Esophagus muscularis mucosa (tissue), 3 donors: Measurements from ENCODE around the gene GNAI1.

Experiments used
- POLR2A ChIP-seq: fragments of 450-650 bp; IDR thresholded peaks from one replicate; pipeline ENCODE4 v1.6.1; 2017; ENCODE audit warnings: antibody characterized with exemption, moderate library complexity, mild to moderate bottlenecking, low read depth
- POLR2AphosphoS5 ChIP-seq, 2 donors: sonication (generic); formaldehyde crosslinking; IDR thresholded peaks; one replicate each; pipeline ENCODE4 v1.6.1; 2017; ENCODE audit warnings: antibody characterized with exemption in 2 of 2
- TF ChIP-seq, protein P1 (sequence below), 3 experiments: fragments of 200-600 bp in 2 of 3; fragments of 450-650 bp in 1 of 3; sonication (generic) in 2 of 3; IDR thresholded peaks; one replicate each; pipeline ENCODE4 v1.5.1; 2017 to 2019; ENCODE audit warnings: antibody characterized with exemption in 3 of 3, mild to moderate bottlenecking in 2 of 3, moderate library complexity in 1 of 3

DNA sequence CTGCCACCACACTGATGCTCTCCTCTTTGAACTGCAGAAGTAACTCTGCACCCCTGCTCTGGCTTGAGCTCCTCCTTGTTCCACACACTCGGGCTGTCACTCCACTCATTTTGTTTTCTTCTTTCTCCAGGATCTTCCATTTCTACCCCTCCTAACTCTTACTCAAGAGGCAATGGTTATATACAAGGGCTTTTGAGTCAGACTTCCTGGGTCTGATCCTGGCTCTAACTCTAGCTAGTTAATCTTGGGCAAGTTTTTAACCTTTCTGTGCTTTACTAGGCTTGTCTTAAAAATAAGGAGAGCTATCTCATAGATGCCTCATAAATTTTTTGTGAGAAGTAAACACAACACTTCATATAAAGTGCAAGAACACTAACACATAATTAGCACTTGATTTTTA lies 45.3 kb upstream of the GNAI1 start:
- TF ChIP-seq, protein P1, sequence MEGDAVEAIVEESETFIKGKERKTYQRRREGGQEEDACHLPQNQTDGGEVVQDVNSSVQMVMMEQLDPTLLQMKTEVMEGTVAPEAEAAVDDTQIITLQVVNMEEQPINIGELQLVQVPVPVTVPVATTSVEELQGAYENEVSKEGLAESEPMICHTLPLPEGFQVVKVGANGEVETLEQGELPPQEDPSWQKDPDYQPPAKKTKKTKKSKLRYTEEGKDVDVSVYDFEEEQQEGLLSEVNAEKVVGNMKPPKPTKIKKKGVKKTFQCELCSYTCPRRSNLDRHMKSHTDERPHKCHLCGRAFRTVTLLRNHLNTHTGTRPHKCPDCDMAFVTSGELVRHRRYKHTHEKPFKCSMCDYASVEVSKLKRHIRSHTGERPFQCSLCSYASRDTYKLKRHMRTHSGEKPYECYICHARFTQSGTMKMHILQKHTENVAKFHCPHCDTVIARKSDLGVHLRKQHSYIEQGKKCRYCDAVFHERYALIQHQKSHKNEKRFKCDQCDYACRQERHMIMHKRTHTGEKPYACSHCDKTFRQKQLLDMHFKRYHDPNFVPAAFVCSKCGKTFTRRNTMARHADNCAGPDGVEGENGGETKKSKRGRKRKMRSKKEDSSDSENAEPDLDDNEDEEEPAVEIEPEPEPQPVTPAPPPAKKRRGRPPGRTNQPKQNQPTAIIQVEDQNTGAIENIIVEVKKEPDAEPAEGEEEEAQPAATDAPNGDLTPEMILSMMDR (IDR thresholded peaks at IDR 0.05) = no peak
- TF ChIP-seq POLR2A (no peak), POLR2AphosphoS5 (IDR thresholded peaks at IDR 0.05) (no peak)
